ENCODE results near the gene DENND4B. TPM values are rescaled to one million over a fixed set of nuclear protein-coding genes. Genes with fewer than 3 reads are reported as not detected.

Gene DENND4B
- total RNA-seq, 1 donor from 2014 or later = 9.9 TPM

DNA sequence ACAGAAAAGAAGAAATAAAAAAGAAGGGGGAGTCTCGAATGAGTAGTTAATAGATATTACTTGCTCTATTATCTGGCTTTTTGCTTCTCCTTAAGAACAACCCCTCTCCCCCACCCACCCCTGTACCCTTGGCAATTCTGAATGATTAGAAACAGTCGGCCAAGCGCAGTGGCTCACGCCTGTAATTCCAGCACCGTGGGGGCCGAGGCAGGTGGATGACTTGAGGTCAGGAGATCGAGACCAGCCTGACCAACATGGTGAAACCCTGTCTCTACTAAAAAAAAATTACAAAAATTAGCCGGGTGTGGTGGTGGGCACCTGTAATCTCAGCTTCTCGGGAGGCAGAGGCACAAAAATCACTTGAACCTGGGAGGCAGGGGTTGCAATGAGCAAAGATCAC, 66.5 kb downstream of the DENND4B start:
- peak overlapping the region; percentile 10 for H3K27ac ChIP-seq (ENCODE audit: low read depth, low read length)
- no peaks in the 10 kb centered on the region for H3K9me3 ChIP-seq (ENCODE audit: control insufficient read depth in 3 of 3, low read length in 3 of 3)
- no peak overlapping the region for H3K4me3 ChIP-seq (ENCODE audit: low read length in 3 of 3)
- no peaks in the 10 kb centered on the region for H3K36me3 ChIP-seq (ENCODE audit: control insufficient read depth in 3 of 3, insufficient read depth in 3 of 3, low read length in 3 of 3)
- peaks cover 20 to 28% (median 26%) of the 10 kb centered on the region in 3 donors for H3K4me1 ChIP-seq (ENCODE audit: control insufficient read depth in 3 of 3, insufficient read depth in 3 of 3, low read length in 3 of 3)
- H3K27me3 ChIP-seq (ENCODE audit: control insufficient read depth in 3 of 3, insufficient read depth in 3 of 3, low read length in 3 of 3) = no peaks in the 10 kb centered on the region
- H3K9ac ChIP-seq (ENCODE audit: low read depth in 1 of 3, low read length in 3 of 3) = no peak overlapping the region

Small RNA genes lying within 50 kb of the gene (small RNA-seq; reads per million reads assigned to genes)
- gene AL831737.1 (not detected), gene MIR6737 (0.07 reads per million)

Other genes with a start within 250 kb of the DENND4B start
- gene INTS3, start 218.7 kb downstream of the DENND4B start, total RNA-seq = 24.0 TPM
- 16.7 TPM for gene SLC27A3, start 171.3 kb downstream of the DENND4B start, total RNA-seq
- 6.3 TPM for gene GATAD2B, start 23.7 kb downstream of the DENND4B start, total RNA-seq
- 3.1 TPM for gene CRTC2, start 11.9 kb upstream of the DENND4B start, total RNA-seq
- gene SLC39A1, start 16.8 kb upstream of the DENND4B start, total RNA-seq = 40.2 TPM
- 8.9 TPM for gene CREB3L4, start 21.2 kb upstream of the DENND4B start, total RNA-seq
- gene JTB, start 31.0 kb upstream of the DENND4B start, total RNA-seq = 87.2 TPM
- 18.3 TPM for gene RAB13, start 39.6 kb upstream of the DENND4B start, total RNA-seq
- 4,210 TPM for gene RPS27, start 44.0 kb upstream of the DENND4B start, total RNA-seq
- under 0.01 TPM for gene NUP210L, start 208.4 kb upstream of the DENND4B start, total RNA-seq
- 202 TPM for gene TPM3, start 245.4 kb upstream of the DENND4B start, total RNA-seq